HG02759 (cell line): Measurements from ENCODE around the gene WBP1.
"Not testable (repeated sequence)": the region's sequence is repeated elsewhere in the genome, so short reads cannot be mapped to it uniquely, and the experiment has no call there.

Experiments used
- ATAC-seq: cut with Tn5 transposase; IDR thresholded peaks from one replicate; pipeline ENCODE4 v1.9.1; 2021; ENCODE audit warnings: mild to moderate bottlenecking, moderate library complexity; ENCODE audit not compliant: unreplicated experiment

WBP1 gene

GRCh38 chr2:74481431-74481830 is 23.2 kb downstream of the WBP1 start:
- ATAC-seq = no peak

- peak; percentile 49 for ATAC-seq
Observed at GRCh38 chr2:74481961-74482800, 23.9 kb downstream of the WBP1 start.

DNA sequence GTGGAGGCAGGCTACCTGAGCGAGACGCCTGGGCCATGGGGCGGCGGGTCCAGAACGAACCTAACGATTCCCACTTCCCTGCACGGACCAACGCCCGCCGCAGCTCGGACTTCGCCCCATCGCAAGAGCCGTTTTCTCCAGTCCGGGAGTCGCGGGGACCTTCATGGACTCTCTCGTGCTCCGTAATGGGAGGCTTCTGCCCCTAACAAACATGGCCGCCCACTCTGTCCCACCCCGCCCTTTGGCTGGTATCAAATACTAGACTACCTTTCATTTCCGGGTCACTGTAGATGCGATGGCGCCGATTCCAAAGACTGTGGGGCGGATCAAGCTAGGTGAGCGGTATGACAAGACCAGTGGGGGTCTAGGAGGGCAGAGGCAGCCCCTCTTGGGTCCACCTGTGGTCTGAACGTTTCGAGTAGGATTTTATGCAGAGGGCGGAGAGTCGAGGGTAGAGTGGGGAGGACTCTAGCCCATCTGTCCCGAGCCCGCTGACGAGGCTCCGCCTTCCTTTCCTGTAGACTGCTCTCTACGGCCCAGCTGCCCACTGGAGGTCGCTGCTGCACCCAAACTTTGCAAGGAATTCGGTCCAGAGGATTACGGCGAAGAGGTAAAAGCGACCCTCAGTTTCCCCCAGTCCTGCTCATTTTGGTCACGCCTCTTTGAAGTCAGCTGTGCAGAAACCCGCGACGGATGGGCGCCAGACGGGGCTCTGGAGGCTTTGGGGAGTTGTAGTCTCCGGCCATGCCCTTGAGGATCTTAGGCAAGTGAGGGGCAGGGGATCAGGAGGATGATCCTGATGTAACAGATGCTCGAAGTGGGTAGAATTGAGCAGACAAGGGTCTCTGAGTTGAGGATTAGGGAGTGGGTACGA is 24.8 kb downstream of the WBP1 start, which contains the start of the genes CCDC142 and TTC31:
Gene CCDC142 (minus strand): TSS at position 198 of the 874 bp plus-strand sequence. CDS start 161 bp downstream, at position 37.
Gene TTC31 (plus strand): TSS at position 281 of the 874 bp plus-strand sequence. CDS start 15 bp downstream, at position 296.
- peak; percentile 90 for ATAC-seq

- ATAC-seq = not testable (repeated sequence)
Observed at GRCh38 chr2:74483675-74484164, 25.5 kb downstream of the WBP1 start.

GRCh38 chr2:74486141-74486540 is 27.9 kb downstream of the WBP1 start:
- ATAC-seq = no peak

DNA sequence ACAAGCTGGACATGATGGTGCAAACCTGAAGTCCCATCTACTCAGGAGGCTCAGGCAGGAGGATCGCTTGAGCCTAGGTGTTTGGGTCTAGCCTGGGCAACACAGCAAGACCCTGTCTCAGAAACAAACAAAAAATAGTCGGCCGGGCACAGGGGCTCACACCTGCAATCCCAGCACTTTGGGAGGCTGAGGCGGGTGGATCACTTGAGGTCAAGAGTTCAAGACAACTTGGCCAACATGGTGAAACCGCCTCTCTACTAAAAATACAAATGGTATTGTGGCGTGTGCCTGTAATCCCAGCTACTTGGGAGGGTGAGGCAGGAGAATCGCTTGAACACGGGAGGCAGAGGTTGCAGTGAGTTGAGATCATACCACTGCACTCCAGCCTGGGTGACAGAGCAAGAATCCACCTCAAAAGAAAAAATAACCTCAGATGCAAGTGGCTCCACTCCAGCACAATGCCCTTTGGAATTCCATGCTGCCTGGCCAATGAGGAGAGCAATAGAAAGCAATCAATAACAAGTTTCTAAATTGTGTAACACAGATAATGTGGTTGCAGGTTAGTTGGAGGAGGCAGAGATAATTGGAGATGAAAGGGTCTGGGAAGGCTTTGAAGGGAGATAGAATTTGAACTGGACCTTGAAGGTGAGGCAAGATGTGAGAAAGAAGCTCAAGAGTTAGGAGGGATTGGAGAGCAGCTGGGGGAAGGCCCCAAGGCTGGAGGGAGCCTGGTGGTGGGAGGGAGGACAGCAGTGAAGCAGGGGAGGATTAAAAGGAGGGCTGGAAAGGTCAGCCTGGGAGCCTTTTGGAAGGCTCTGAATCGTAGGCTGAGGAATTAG is 30.6 kb downstream of the WBP1 start:
- no peak for ATAC-seq

- ATAC-seq = no peak
Observed at GRCh38 chr2:74489906-74490305, 31.7 kb downstream of the WBP1 start.

DNA sequence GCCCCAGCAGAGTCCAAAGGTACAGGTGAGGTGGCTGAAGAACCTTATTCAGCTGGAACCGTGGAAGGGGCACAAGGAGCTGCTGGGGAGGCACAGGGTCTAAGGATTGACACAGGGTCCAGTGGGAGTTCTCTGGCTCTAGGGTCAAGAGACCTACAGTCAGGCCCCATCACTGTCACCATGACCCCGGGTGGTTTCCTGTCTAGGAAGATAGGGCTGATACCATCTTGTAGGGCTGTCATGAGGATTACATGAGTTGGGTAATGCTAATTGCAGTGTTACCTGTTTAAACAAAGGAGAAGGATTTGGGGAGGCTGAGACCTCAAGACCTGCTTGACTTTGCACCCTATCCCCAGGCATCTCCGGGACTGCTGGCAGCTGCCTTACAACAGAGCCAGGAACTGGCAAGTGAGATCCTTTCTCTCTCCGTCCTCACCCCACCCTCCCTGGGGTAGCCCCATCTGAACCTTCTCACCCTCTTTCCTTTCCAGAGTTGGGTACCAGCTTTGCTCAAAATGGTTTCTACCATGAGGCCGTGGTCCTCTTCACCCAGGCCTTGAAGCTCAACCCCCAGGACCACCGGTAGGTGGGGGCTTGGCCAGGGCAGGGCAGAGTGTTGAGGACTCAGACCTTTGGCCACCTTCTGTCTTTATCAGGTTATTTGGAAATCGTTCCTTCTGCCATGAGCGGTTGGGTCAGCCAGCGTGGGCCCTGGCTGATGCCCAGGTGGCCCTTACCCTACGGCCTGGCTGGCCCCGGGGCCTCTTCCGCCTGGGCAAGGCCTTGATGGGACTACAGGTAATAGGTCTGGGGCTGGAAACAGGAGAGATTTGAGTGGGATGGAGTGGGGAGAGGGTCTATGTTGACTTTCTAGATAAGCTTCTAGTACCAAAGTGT is 33.7 kb downstream of the WBP1 start:
- no peak for ATAC-seq

- no peak for ATAC-seq
Observed at GRCh38 chr2:74493546-74493945, 35.3 kb downstream of the WBP1 start.

DNA sequence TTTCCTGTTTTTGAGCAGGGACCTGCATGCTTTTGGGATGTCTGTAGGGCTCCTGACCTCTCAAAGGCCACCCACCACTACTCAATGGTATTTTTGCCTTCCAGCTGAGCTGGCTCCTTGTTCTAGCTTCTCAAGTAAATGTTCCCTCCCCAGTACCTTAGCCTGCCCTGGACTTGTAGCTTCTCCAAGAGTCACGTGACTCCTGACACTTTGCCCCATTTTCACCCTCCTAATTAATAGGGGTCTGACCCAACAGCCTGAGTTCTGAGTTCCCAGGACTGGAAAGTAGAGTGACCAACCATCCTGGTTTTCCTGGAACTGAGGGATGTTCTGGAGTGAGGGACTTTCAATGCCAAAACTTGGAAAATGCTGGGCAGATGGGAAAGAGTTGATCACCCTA is 37.2 kb downstream of the WBP1 start:
- no peak for ATAC-seq

- no peak for ATAC-seq
Observed at GRCh38 chr2:74496997-74497776, 38.9 kb downstream of the WBP1 start.

- no peak for ATAC-seq
Observed at GRCh38 chr2:74497777-74498499, 39.7 kb downstream of the WBP1 start.

DNA sequence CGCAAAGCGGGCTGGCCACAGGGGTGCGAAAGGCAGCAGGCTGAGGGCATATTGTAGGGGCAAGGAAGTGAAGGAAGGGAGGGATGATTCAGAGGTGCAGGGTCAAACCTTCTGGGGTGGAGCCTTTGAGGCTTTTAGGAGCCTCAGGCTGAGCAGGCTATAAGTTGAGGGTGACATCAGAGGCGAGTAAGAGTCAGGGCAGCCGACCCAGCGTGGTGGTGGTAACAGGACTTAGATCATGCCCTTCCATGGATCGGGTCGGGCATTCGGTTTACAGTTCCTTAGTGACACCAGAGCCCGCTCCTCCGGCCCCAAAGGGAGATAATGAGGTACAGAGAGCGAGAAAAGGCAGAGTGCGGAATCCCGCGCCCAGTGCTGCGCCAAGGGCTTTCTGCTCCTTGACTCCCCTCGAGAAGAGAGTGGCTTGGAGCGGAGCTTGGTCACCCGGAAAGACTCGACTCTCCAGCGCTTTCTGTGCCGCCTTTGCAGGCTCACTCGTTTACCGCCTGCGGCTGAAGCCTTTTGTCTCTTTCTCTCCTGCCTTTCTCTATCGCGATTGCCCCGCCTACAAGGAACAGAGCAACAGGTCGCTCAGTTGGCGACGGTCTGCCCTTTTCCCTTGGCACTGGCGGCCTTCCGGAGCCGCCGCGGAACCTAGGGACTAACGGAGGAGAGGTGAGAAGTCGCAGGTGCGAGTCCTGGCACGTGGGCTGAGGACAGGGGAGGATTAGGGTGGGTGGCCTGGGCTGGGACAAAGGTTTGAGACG is 40.4 kb downstream of the WBP1 start:
- no peak for ATAC-seq

- no peak for ATAC-seq
Observed at GRCh38 chr2:74499267-74499939, 41.2 kb downstream of the WBP1 start, which contains the start of gene LBX2. Gene LBX2, minus strand, starts transcription at chr2:74499603. Its CDS starts 66 bp downstream, at chr2:74499537.

- ATAC-seq = no peak
Observed at GRCh38 chr2:74499940-74500577, 41.8 kb downstream of the WBP1 start.

GRCh38 chr2:74500578-74500946 is 42.3 kb downstream of the WBP1 start:
- no peak for ATAC-seq
